Right atrium auricular region (tissue), 2 donors: Measurements from ENCODE around the gene ID4. TPM values are rescaled to one million over a fixed set of nuclear protein-coding genes. Genes with fewer than 3 reads are reported as not detected.

Experiments used
- DNase-seq: peaks from one replicate; pipeline ENCODE4 v3.0.0-alpha.2; 2019; ENCODE audit warnings: low spot score
- H3K27ac ChIP-seq, 2 donors: fragments of 200-600 bp; sonication (generic); 1 replicate in 1 of 2; 2 replicates in 1 of 2; pipeline ENCODE4 v1.5.1; 2016 to 2019
- H3K27me3 ChIP-seq, 2 donors: fragments of 200-600 bp; sonication (generic); one replicate each; pipeline versions ENCODE4 v1.5.1 to v1.6.0; 2017 to 2019
- H3K36me3 ChIP-seq: fragments of 200-600 bp; sonication (generic); one replicate; pipeline ENCODE4 v1.5.1; 2016
- H3K4me1 ChIP-seq, 2 donors: fragments of 200-600 bp; sonication (generic); one replicate each; pipeline versions ENCODE4 v1.5.1 to v1.6.0; 2017 to 2019
- H3K4me3 ChIP-seq, 2 donors: fragments of 200-600 bp; sonication (generic); 1 replicate in 1 of 2; 2 replicates in 1 of 2; pipeline ENCODE4 v1.5.1; 2017 to 2019; ENCODE audit warnings: mild to moderate bottlenecking in 1 of 2, moderate library complexity in 1 of 2
- H3K9me3 ChIP-seq, 2 donors: fragments of 200-600 bp; sonication (generic); one replicate each; pipeline ENCODE4 v1.5.1; 2019
- CTCF ChIP-seq, 2 donors: fragments of 200-600 bp; sonication (generic); IDR thresholded peaks; one replicate each; pipeline ENCODE4 v1.5.1; 2019; ENCODE audit warnings: antibody characterized with exemption in 2 of 2
- total RNA-seq, 2 donors: library from RNA; depleted of rRNA; stranded (reverse); fragments of >200 nt; gene quantifications; one replicate each; pipeline ENCODE4 v1.1.0, GENCODE V29; 2016

ID4 gene
- total RNA-seq, 2 donors from 2014 or later, result 19.0 to 83.2 TPM

GRCh38 chr6:19834858-19835257, 2.3 kb upstream of the ID4 start:
- Histone ChIP-seq H3K9me3 (no peaks in the 10 kb centered on the region), H3K27me3 (no peaks in the 10 kb centered on the region), H3K36me3 (no peaks in the 10 kb centered on the region), H3K4me3 (no peak overlapping the region), H3K4me1 (peaks cover 0 to 10% of the 10 kb centered on the region in 2 donors), H3K27ac (no peak overlapping the region)
- TF ChIP-seq CTCF (IDR thresholded peaks at IDR 0.05), result no peak
- no peak for DNase-seq

- no peaks in the 10 kb centered on the region for H3K9me3 ChIP-seq
- peaks cover 0 to 10% of the 10 kb centered on the region in 2 donors for H3K4me1 ChIP-seq
- H3K27ac ChIP-seq, result no peak overlapping the region
- H3K4me3 ChIP-seq, result no peak overlapping the region
- H3K36me3 ChIP-seq, result no peaks in the 10 kb centered on the region
- no peaks in the 10 kb centered on the region for H3K27me3 ChIP-seq
- no peak for TF ChIP-seq CTCF (IDR thresholded peaks at IDR 0.05)
- DNase-seq, result no peak
Measured at GRCh38 chr6:19835605-19836004, 1.6 kb upstream of the ID4 start.

- peaks cover 0 to 10% of the 10 kb centered on the region in 2 donors for H3K4me1 ChIP-seq
- no peak for DNase-seq
- peak overlapping the region; percentile 86 to 92 for H3K27ac ChIP-seq
- no peaks in the 10 kb centered on the region for H3K36me3 ChIP-seq
- H3K9me3 ChIP-seq, result no peaks in the 10 kb centered on the region
- peak overlapping the region; percentile 72 to 78 for H3K4me3 ChIP-seq
- TF ChIP-seq CTCF (IDR thresholded peaks at IDR 0.05), result no peak
- H3K27me3 ChIP-seq, result no peaks in the 10 kb centered on the region
Measured at GRCh38 chr6:19837511-19838441, 606 bp downstream of the ID4 start.

GRCh38 chr6:19838442-19839236, 1.5 kb downstream of the ID4 start:
- H3K4me1 ChIP-seq, result peaks cover 0 to 10% of the 10 kb centered on the region in 2 donors
- H3K9me3 ChIP-seq, result no peaks in the 10 kb centered on the region
- peak overlapping the region; percentile 72 to 78 for H3K4me3 ChIP-seq
- no peaks in the 10 kb centered on the region for H3K36me3 ChIP-seq
- H3K27me3 ChIP-seq, result no peaks in the 10 kb centered on the region
- DNase-seq, result no peak
- no peak for TF ChIP-seq CTCF (IDR thresholded peaks at IDR 0.05)
- peak overlapping the region; percentile 86 to 92 for H3K27ac ChIP-seq

- Histone ChIP-seq H3K27ac (peak overlapping the region; percentile 86 to 92), H3K27me3 (no peaks in the 10 kb centered on the region), H3K9me3 (no peaks in the 10 kb centered on the region), H3K36me3 (no peaks in the 10 kb centered on the region), H3K4me3 (peak overlapping the region; percentile 72 to 78), H3K4me1 (peaks cover 0 to 10% of the 10 kb centered on the region in 2 donors)
- no peak for DNase-seq
- TF ChIP-seq CTCF (IDR thresholded peaks at IDR 0.05), result no peak
Measured at GRCh38 chr6:19839237-19839546, 2.0 kb downstream of the ID4 start.
